ENCODE data around the gene KCNJ11.

KCNJ11 gene

DNA sequence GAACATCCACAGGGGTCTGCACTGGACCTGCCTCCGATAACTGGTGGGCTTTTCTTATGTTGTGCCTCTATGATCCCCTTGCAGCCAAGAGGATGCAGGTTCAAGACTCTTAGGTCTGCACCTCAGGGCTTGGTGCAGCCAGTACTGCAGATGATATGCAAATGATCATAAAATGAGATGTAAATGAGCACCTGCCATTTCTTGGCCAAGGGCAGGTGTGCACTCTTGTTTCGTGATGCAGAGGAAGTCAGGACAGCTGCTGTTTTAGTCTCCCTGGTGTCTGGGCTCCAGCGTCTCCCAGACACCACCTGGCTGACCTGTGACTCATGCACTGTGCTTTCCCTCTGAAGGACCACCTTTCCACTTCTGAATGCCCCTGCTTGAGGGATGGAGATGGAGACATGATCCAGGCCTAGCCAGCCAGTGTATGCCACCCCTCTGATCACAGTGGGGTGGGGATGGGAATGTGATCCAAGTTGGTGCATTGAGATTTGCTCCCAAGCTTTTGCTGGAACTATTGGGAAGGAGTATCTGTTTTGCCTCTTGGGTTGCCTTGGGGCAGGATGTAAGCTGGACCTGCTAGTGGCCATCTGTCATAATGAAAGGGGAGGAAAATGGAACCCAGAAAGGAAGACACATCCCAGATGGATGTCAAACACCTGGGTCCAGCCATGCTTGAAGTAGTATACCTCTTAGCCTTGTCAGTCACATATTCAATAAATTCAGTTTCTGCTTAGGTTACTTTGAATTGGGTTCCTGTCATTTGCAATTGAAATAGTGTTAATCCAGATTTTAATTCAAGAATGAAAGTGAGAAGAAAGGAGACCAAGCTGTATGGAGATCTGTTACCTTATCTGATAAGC lies 3.3 kb upstream of the KCNJ11 start:
- DNase-seq: no peak

DNA sequence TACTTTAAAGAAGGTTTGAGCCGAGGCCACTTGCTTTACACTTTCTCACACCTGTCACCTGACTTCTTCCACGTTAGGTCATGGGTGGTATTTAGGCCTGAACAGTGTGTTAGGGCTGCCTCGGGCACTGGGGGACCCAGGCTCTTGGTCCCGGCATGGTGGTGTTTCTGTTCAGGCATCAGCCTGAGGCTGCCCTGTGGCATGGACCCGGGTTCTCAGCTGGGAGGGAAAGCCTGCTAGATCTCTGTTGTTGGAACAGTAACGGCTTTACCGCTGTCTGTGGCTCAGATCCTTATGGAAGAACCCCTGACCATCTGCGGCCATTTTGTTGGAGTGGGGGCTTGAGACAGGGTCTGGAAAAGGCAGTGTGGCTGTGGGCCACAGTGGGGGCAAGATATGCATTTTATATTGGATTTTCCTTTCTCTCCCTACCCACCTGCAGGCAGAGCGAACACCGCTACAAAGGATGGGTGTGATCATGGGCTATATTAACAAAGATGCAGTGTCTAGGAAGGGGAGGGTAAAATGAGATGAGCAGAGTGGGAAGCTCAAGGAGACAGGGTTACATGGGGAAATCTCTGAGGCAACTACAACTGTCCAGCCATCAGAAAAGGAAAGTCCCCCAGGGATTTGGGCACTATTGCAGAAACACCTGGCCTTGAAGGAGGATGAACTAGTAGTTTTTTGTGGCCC lies 1.6 kb upstream of the KCNJ11 start:
- DNase-seq: peak in 1 of 51 donors; percentile 6

- DNase-seq: peak in 42 of 51 donors; percentile 22 to 85 (median 48)
Observed at GRCh38 chr11:17389211-17389956, 925 bp upstream of the KCNJ11 start.

DNA sequence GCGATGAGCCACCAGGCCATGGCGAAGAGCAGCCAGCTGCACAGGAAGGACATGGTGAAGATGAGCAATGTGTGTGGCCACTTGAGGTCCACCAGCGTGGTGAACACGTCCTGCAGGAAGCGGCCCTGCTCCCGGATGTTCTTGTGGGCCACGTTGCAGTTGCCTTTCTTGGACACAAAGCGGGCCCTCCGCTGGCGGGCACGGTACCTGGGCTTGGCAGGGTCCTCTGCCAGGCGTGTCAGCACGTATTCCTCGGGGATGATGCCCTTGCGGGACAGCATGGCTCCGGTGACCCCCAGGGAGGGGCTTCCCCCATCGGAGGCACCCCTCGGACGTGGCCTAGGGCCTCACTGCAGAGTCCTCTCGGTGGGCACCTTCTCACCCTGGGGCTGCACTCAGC lies 648 bp downstream of the KCNJ11 start:
- DNase-seq: no peak

GRCh38 chr11:17387254-17387653 lies 1.2 kb downstream of the KCNJ11 start:
- no peak for DNase-seq

- peak in 23 of 51 donors; percentile 4 to 57 (median 24) for DNase-seq
Observed at GRCh38 chr11:17386331-17387084, 2.0 kb downstream of the KCNJ11 start.

DNA sequence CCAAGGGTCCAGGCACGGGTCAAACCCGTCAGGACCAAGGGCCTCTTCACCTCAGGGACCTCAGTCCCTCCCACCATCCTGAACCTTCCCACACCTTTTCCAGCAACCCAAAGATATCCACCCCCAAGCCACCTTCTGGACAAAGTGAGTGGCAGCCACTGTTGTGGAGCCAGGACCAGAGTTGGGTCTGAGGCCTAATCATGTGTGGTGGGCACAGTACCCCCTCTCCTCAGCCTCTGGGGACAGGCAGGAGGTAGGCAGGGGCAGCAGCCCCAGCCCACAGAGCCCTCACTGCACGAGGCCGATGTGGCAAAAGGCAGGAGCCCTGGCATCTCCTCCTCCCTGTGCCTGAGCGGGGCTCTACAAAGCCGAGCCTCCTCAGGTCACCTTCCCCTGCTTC lies 2.5 kb downstream of the KCNJ11 start:
- DNase-seq: no peak

- no peak for DNase-seq
Observed at GRCh38 chr11:17385492-17385891, 3.0 kb downstream of the KCNJ11 start.

GRCh38 chr11:17384002-17384511 lies 4.4 kb downstream of the KCNJ11 start:
- peak in 48 of 51 donors; percentile 3 to 86 (median 56) for DNase-seq

GRCh38 chr11:17383461-17383860 lies 5.0 kb downstream of the KCNJ11 start:
- DNase-seq: no peak

GRCh38 chr11:17382046-17382728 lies 6.3 kb downstream of the KCNJ11 start:
- no peak for DNase-seq

GRCh38 chr11:17381156-17381555 lies 7.3 kb downstream of the KCNJ11 start:
- DNase-seq: no peak

- no peak for DNase-seq
Observed at GRCh38 chr11:17379383-17380180, 8.9 kb downstream of the KCNJ11 start.

GRCh38 chr11:17378655-17379054 lies 9.8 kb downstream of the KCNJ11 start:
- DNase-seq: no peak

GRCh38 chr11:17376493-17376892 lies 12.0 kb downstream of the KCNJ11 start:
- no peak for DNase-seq

GRCh38 chr11:17375547-17375946 lies 12.9 kb downstream of the KCNJ11 start:
- DNase-seq: no peak

- no peak for DNase-seq
Observed at GRCh38 chr11:17371614-17372013, 16.8 kb downstream of the KCNJ11 start.

- DNase-seq: no peak
Observed at GRCh38 chr11:17369684-17370243, 18.7 kb downstream of the KCNJ11 start.

- DNase-seq: no peak
Observed at GRCh38 chr11:17369094-17369493, 19.4 kb downstream of the KCNJ11 start.

Data from hypothalamus (tissue), 51 donors.